IMR-90 (cell line): ENCODE data around the gene ARHGAP12. TPM values are rescaled to one million over a fixed set of nuclear protein-coding genes. Genes with fewer than 3 reads are reported as not detected.

ENCODE experiments used
- ATAC-seq: fragments of 200-7000 bp; cut with Tn5 transposase; 2 replicates; pipeline ENCODE4 v1.9.1; 2020; ENCODE audit warnings: low read depth, mild to moderate bottlenecking, moderate library complexity
- Bru-seq: library from RNA; stranded (reverse); fragments of 400-500 nt; gene quantifications from one replicate; lab custom pipeline; 2021; lab: Mats Ljungman, UMichigan
- BruChase-seq, 2 experiments: library from RNA; stranded (reverse); fragments of 400-500 nt; gene quantifications; one replicate each; lab custom pipeline; 2021; lab: Mats Ljungman, UMichigan
- BruUV-seq: library from RNA; stranded (reverse); fragments of 400-500 nt; replicated peaks from 2 replicates; lab custom pipeline; 2021; lab: Mats Ljungman, UMichigan
- CTCF ChIA-PET: fragments of 300-600 bp; formaldehyde crosslinking; extraction: SDS; loops from one replicate; lab custom pipeline; 2021; ENCODE audit warnings: antibody characterized with exemption; lab: Yijun Ruan, JAX
- POLR2A ChIA-PET: fragments of 300-600 bp; sonication (Branson Sonifier 250); formaldehyde crosslinking; loops from one replicate; lab custom pipeline; 2022; ENCODE audit warnings: antibody characterized with exemption; ENCODE audit not compliant: unreplicated experiment; lab: Charles Lee
- DNase-seq: peaks from one replicate; pipeline ENCODE4 v3.0.0; 2013
- H2AFZ ChIP-seq: replicated peaks from 2 replicates; pipeline ENCODE3; 2013; ENCODE audit warnings: low read length, mild to moderate bottlenecking; ENCODE audit not compliant: poor library complexity
- H2AK5ac ChIP-seq: 2 replicates; pipeline ENCODE4 v1.6.1; 2013; ENCODE audit warnings: low read depth, low read length, inconsistent platforms
- H2AK9ac ChIP-seq: replicated peaks from 2 replicates; pipeline ENCODE3; 2013; ENCODE audit warnings: mild to moderate bottlenecking, low read depth, low read length, moderate library complexity; ENCODE audit not compliant: poor library complexity
- H2BK120ac ChIP-seq: 2 replicates; pipeline ENCODE4 v1.6.1; 2013; ENCODE audit warnings: low read depth, low read length, inconsistent platforms
- H2BK15ac ChIP-seq: 3 replicates; pipeline ENCODE4 v1.6.1; 2013; ENCODE audit warnings: low read depth, low read length, inconsistent platforms
- H2BK20ac ChIP-seq: 2 replicates; pipeline ENCODE4 v1.6.1; 2013; ENCODE audit warnings: low read depth, mild to moderate bottlenecking, inconsistent platforms, low read length, moderate library complexity
- H2BK5ac ChIP-seq: 2 replicates; pipeline ENCODE4 v1.6.1; 2013; ENCODE audit warnings: mild to moderate bottlenecking, low read depth, low read length, inconsistent platforms; ENCODE audit not compliant: poor library complexity, severe bottlenecking
- H3K14ac ChIP-seq: replicated peaks from 2 replicates; pipeline ENCODE4 v1.6.1; 2013; ENCODE audit warnings: low read depth, low read length, inconsistent platforms
- H3K18ac ChIP-seq: 2 replicates; pipeline ENCODE4 v1.6.1; 2013; ENCODE audit warnings: low read depth, low read length, control low read depth
- H3K23ac ChIP-seq: 2 replicates; pipeline ENCODE4 v1.6.1; 2013; ENCODE audit warnings: low read depth, low read length, inconsistent platforms
- H3K27ac ChIP-seq: 2 replicates; pipeline ENCODE4 v1.5.1; 2013; ENCODE audit warnings: mild to moderate bottlenecking, control low read depth, low read length; ENCODE audit not compliant: insufficient read depth
- H3K27me3 ChIP-seq: 2 replicates; pipeline ENCODE4 v1.6.1; 2013; ENCODE audit warnings: low read length; ENCODE audit not compliant: control insufficient read depth, insufficient read depth
- H3K36me3 ChIP-seq: 2 replicates; pipeline ENCODE4 v1.6.1; 2013; ENCODE audit warnings: low read length, mixed read lengths; ENCODE audit not compliant: control insufficient read depth, insufficient read depth
- H3K4ac ChIP-seq: 2 replicates; pipeline ENCODE4 v1.6.1; 2013; ENCODE audit warnings: low read depth, low read length, inconsistent platforms
- H3K4me1 ChIP-seq: 2 replicates; pipeline ENCODE4 v1.6.1; 2013; ENCODE audit warnings: low read length, mixed read lengths; ENCODE audit not compliant: control insufficient read depth, insufficient read depth
- H3K4me2 ChIP-seq: 2 replicates; pipeline ENCODE4 v1.6.1; 2013; ENCODE audit warnings: low read depth, mild to moderate bottlenecking, control low read depth, low read length, moderate library complexity
- H3K4me3 ChIP-seq: 2 replicates; pipeline ENCODE4 v1.5.1; 2013; ENCODE audit warnings: low read depth, mild to moderate bottlenecking, control low read depth, low read length, moderate library complexity; ENCODE audit not compliant: insufficient read depth
- H3K56ac ChIP-seq: 2 replicates; pipeline ENCODE4 v1.6.1; 2013; ENCODE audit warnings: low read length, inconsistent platforms; ENCODE audit not compliant: insufficient read depth; ENCODE audit errors: extremely low read depth
- H3K79me1 ChIP-seq, 2 experiments: 2 replicates each; pipeline ENCODE4 v1.6.1; 2013; ENCODE audit warnings: low read length in 2 of 2, inconsistent platforms in 1 of 2, low read depth in 1 of 2
- H3K9ac ChIP-seq: 2 replicates; pipeline ENCODE4 v1.6.1; 2013; ENCODE audit warnings: low read depth, low read length, control low read depth
- H3K9me1 ChIP-seq: 2 replicates; pipeline ENCODE4 v1.6.1; 2013; ENCODE audit warnings: low read length, inconsistent platforms; ENCODE audit not compliant: insufficient read depth
- H3K9me3 ChIP-seq: 2 replicates; pipeline ENCODE4 v1.6.1; 2013; ENCODE audit warnings: low read length; ENCODE audit not compliant: control insufficient read depth, insufficient read depth
- H4K20me1 ChIP-seq: 2 replicates; pipeline ENCODE4 v1.6.1; 2013; ENCODE audit warnings: low read length, inconsistent platforms; ENCODE audit not compliant: insufficient read depth
- H4K5ac ChIP-seq: 2 replicates; pipeline ENCODE4 v1.6.1; 2013; ENCODE audit warnings: mild to moderate bottlenecking, low read depth, low read length, control low read depth
- H4K8ac ChIP-seq, 2 experiments: 2 replicates each; pipeline ENCODE4 v1.6.1; 2013; ENCODE audit warnings: low read depth in 2 of 2, low read length in 2 of 2, control low read depth in 1 of 2, inconsistent platforms in 1 of 2
- H4K91ac ChIP-seq: 2 replicates; pipeline ENCODE4 v1.6.1; 2013; ENCODE audit warnings: low read depth, low read length, inconsistent platforms; ENCODE audit not compliant: insufficient read depth
- BHLHE40 ChIP-seq: fragments of 150-350 bp; IDR thresholded peaks from 2 replicates; pipeline ENCODE4 v1.6.1; 2016; ENCODE audit warnings: mild to moderate bottlenecking, low read depth, low read length
- CEBPB ChIP-seq: IDR thresholded peaks from 2 replicates; pipeline ENCODE4 v1.6.1; 2012; ENCODE audit warnings: low read depth, low read length, improper control_type of control experiment
- CHD1 ChIP-seq: IDR thresholded peaks from 2 replicates; pipeline ENCODE4 v1.6.1; 2012; ENCODE audit warnings: low read depth, low read length, improper control_type of control experiment
- FOS ChIP-seq: fragments of 150-350 bp; IDR thresholded peaks from 2 replicates; pipeline ENCODE4 v1.6.1; 2016; ENCODE audit warnings: low read depth, low read length
- MAFK ChIP-seq: IDR thresholded peaks from 2 replicates; pipeline ENCODE4 v1.6.1; 2012; ENCODE audit warnings: low read depth, low read length, improper control_type of control experiment
- NFE2L2 ChIP-seq: fragments of 150-350 bp; IDR thresholded peaks from 2 replicates; pipeline ENCODE4 v1.6.1; 2016; ENCODE audit warnings: low read depth, mild to moderate bottlenecking, low read length
- RAD21 ChIP-seq: IDR thresholded peaks from 2 replicates; pipeline ENCODE4 v1.6.1; 2012; ENCODE audit warnings: low read length, improper control_type of control experiment
- RFX5 ChIP-seq: IDR thresholded peaks from 2 replicates; pipeline ENCODE4 v1.8.0; 2012; ENCODE audit warnings: low read depth, mild to moderate bottlenecking, low read length, moderate library complexity
- SMC3 ChIP-seq: fragments of 150-350 bp; IDR thresholded peaks from 2 replicates; pipeline ENCODE4 v1.6.1; 2016; ENCODE audit warnings: low read depth, mild to moderate bottlenecking, antibody characterized with exemption, low read length, moderate library complexity
- WGBS, 2 experiments: methylation state at CpG; one replicate each; pipeline versions ENCODE4 v1.1.5 to v1.1.7; 2013; ENCODE audit warnings: missing lambda C conversion rate in 2 of 2; ENCODE audit not compliant: insufficient read length in 1 of 2; ENCODE audit errors: extremely low coverage in 2 of 2; 5-methylcytosine and 5-hydroxymethylcytosine counted together
- dilution Hi-C: fragments of 300-500 bp; cut with HindIII; formaldehyde crosslinking; loops from one replicate; pipeline ENCODE4 v1.14.3; 2018; ENCODE audit warnings: low sequenced_read_pairs; ENCODE audit not compliant: unreplicated experiment
- in situ Hi-C: fragments of 300-500 bp; cut with MboI; formaldehyde crosslinking; loops from 3 replicates; pipeline ENCODE4 v1.14.3; 2019; ENCODE audit warnings: low sequenced_read_pairs, inconsistent platforms, mixed read lengths
- intact Hi-C: fragments of 100-400 bp; cut with micrococcal nuclease; formaldehyde crosslinking; loops from 2 replicates; pipeline ENCODE4 v1.10.0; 2022
- long read RNA-seq: library from polyadenylated mRNA; unstranded; transcript quantifications from one replicate; pipeline ENCODE4 v2.0.0, GENCODE V29; 2021; ENCODE audit not compliant: unreplicated experiment
- polyA plus RNA-seq, 3 experiments: library from polyadenylated mRNA; depleted of rRNA; stranded (reverse); fragments of >200 nt; gene quantifications; 2 replicates each; pipeline ENCODE4 v1.2.3, GENCODE V29; 2012; ENCODE audit warnings: low replicate concordance in 1 of 3
- total RNA-seq: library from RNA; depleted of rRNA; stranded (reverse); fragments of >200 nt; gene quantifications from 2 replicates; pipeline ENCODE4 v1.2.3, GENCODE V29; 2012; rRNA removed
- TF ChIP-seq, protein P1 (sequence below): conservative IDR thresholded peaks from 2 replicates; pipeline ENCODE4 v1.5.1; 2012; ENCODE audit warnings: mild to moderate bottlenecking, low read depth, low read length, improper control_type of control experiment

Gene ARHGAP12, protein sequence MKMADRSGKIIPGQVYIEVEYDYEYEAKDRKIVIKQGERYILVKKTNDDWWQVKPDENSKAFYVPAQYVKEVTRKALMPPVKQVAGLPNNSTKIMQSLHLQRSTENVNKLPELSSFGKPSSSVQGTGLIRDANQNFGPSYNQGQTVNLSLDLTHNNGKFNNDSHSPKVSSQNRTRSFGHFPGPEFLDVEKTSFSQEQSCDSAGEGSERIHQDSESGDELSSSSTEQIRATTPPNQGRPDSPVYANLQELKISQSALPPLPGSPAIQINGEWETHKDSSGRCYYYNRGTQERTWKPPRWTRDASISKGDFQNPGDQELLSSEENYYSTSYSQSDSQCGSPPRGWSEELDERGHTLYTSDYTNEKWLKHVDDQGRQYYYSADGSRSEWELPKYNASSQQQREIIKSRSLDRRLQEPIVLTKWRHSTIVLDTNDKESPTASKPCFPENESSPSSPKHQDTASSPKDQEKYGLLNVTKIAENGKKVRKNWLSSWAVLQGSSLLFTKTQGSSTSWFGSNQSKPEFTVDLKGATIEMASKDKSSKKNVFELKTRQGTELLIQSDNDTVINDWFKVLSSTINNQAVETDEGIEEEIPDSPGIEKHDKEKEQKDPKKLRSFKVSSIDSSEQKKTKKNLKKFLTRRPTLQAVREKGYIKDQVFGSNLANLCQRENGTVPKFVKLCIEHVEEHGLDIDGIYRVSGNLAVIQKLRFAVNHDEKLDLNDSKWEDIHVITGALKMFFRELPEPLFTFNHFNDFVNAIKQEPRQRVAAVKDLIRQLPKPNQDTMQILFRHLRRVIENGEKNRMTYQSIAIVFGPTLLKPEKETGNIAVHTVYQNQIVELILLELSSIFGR
- total RNA-seq (28.5 and 42.2 TPM in 2 replicates), polyA plus RNA-seq (2012; rRNA removed) (8.3 and 9.0 TPM in 2 replicates), Bru-seq, nascent RNA (percentile 86 among the genes with signal in this experiment), BruChase-seq, experiment 1, labeled RNA remaining after a 6-hour chase (percentile 75 among the genes with signal in this experiment), BruChase-seq, experiment 2, labeled RNA remaining after a 2-hour chase (percentile 83 among the genes with signal in this experiment)
- 1.2 and 3.0 TPM in 2 replicates for polyA plus RNA-seq (2012; cell fraction: cytosol; rRNA removed)
- 1.6 and 18.4 TPM in 2 replicates for polyA plus RNA-seq (2012; cell fraction: nucleus; rRNA removed; ENCODE audit: low replicate concordance)
- long read RNA-seq, full-length matches to known transcripts = 7 of 18 reads
- long read RNA-seq, partial matches to known transcripts = 4 of 18 reads
- long read RNA-seq, other reads (novel, unspliced or antisense) = 7 of 18 reads

DNA sequence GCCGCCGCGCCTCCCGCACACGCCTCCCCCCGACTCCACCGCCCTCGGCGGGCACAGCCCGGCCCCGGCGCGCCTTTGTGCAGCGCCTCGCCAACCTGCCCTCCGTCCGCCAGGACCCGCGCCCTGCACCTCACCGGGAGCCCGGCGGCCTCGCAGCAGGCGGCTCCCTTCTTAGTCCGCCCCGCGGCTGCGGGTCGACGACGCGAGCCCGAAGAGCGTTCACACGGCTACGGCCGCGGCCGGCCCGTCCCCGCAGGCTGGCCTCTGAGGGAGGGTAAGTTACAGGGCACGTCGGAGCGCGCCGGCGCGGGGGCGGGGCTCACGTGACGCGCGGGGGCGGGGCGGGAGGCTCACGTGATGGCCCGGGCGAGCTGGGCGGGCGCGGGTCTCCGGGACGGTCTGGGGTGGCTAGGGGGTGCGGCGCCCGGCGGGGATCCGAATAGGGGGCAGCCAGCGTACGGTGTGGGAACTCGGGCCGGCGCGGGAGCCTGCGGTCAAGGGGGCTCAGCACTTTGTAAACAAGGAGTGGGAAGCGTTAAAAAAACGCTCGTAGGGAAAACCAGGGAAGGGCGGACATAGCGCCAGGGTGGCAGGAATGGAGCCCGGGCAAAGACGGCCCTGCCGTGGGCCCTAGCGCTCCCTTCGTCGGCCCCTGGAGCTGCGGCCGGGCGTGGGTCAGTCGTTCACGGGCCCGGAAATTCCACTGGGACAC is at the start of gene ARHGAP12:
Gene ARHGAP12 (minus strand): TSS at position 283 of the 712 bp plus-strand sequence. CDS start 19,976 bp downstream, outside the sequence.
- dilution Hi-C loops (no loop called here), intact Hi-C loops (loop anchor here (1.0 to 5.0 kb wide), 2 partner anchors 66 to 77 kb away; no protein-coding TSS in a partner anchor), in situ Hi-C loops (no loop called here)
- H3K9me3 ChIP-seq = no peaks in the 10 kb centered on the region
- DNase-seq (peak; percentile 77), ATAC-seq (peak; percentile 85)
- H2BK5ac ChIP-seq = peak within 1 kb of the TSS; percentile 82
- H4K8ac ChIP-seq = peak within 1 kb of the TSS; percentile 68 to 81
- H3K4me2 ChIP-seq = peak within 1 kb of the TSS; percentile 99
- no peak within 1 kb of the TSS for H2BK20ac ChIP-seq
- peaks cover 40% of the 10 kb centered on the region for H4K20me1 ChIP-seq
- H3K27me3 ChIP-seq = no peaks in the 10 kb centered on the region
- H3K9me1 ChIP-seq = peaks cover 2% of the 10 kb centered on the region; the same call in 1 of the 2 replicates
- peak within 1 kb of the TSS; percentile 64 for H4K91ac ChIP-seq
- POLR2A ChIA-PET = no interaction called here
- H3K18ac ChIP-seq = peak within 1 kb of the TSS; percentile 66
- 0% methylated on average over 55 of the region's 92 CpGs; no CpG with 5 or more reads in 1 of the 2 experiments for WGBS, 2 experiments
- H2AK9ac ChIP-seq = peak within 1 kb of the TSS; percentile 86
- H3K23ac ChIP-seq = peak within 1 kb of the TSS; percentile 93
- H3K9ac ChIP-seq = peak within 1 kb of the TSS; percentile 89
- H3K27ac ChIP-seq = peak within 1 kb of the TSS; percentile 91
- peak within 1 kb of the TSS; percentile 24 for H2BK15ac ChIP-seq
- H3K4me1 ChIP-seq = peaks cover 4% of the 10 kb centered on the region
- peak within 1 kb of the TSS; percentile 72 for H3K56ac ChIP-seq
- no TSS peak for BruUV-seq
- CTCF ChIA-PET = interaction anchor here (1.8 to 2.8 kb wide), 2 partner anchors 16 to 66 kb away, joined by 4 to 10 read pairs; no protein-coding TSS in a partner anchor
- peak within 1 kb of the TSS; percentile 96 for H2AFZ ChIP-seq
- H3K4me3 ChIP-seq = peak within 1 kb of the TSS; percentile 71
- H3K36me3 ChIP-seq = no peaks in the 10 kb centered on the region
- H3K4ac ChIP-seq = peak within 1 kb of the TSS; percentile 78
- peaks cover 17 to 50% of the 10 kb centered on the region in 2 experiments; a peak in 3 of 4 replicates for H3K79me1 ChIP-seq
- H2AK5ac ChIP-seq = peak within 1 kb of the TSS; percentile 47
- H3K14ac ChIP-seq = peak within 1 kb of the TSS; percentile 88
- peak within 1 kb of the TSS; percentile 90 for H4K5ac ChIP-seq
- H2BK120ac ChIP-seq = peak within 1 kb of the TSS; percentile 72
- TF ChIP-seq MAFK = no peak
- 0 out of 2 replicates have a peak, but pooled peaks have one; percentile 45 for TF ChIP-seq FOS
- TF ChIP-seq CEBPB = no peak
- TF ChIP-seq, protein P1, sequence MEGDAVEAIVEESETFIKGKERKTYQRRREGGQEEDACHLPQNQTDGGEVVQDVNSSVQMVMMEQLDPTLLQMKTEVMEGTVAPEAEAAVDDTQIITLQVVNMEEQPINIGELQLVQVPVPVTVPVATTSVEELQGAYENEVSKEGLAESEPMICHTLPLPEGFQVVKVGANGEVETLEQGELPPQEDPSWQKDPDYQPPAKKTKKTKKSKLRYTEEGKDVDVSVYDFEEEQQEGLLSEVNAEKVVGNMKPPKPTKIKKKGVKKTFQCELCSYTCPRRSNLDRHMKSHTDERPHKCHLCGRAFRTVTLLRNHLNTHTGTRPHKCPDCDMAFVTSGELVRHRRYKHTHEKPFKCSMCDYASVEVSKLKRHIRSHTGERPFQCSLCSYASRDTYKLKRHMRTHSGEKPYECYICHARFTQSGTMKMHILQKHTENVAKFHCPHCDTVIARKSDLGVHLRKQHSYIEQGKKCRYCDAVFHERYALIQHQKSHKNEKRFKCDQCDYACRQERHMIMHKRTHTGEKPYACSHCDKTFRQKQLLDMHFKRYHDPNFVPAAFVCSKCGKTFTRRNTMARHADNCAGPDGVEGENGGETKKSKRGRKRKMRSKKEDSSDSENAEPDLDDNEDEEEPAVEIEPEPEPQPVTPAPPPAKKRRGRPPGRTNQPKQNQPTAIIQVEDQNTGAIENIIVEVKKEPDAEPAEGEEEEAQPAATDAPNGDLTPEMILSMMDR = no peak
- no peak for TF ChIP-seq NFE2L2
- no peak for TF ChIP-seq CHD1
- no peak for TF ChIP-seq RFX5
- TF ChIP-seq RAD21 = no peak
- TF ChIP-seq BHLHE40 = peak; percentile 94
- no peak for TF ChIP-seq SMC3
